HG03520 (cell line): ENCODE data around the gene RAB1B.
A peak's percentile ranks its signal among the peaks of the same experiment; 100 is the strongest.
"Not testable (repeated sequence)": the region's sequence is repeated elsewhere in the genome, so short reads cannot be mapped to it uniquely, and the experiment has no call there.

ENCODE experiments used
- ATAC-seq: cut with Tn5 transposase; IDR thresholded peaks from one replicate; pipeline ENCODE4 v1.9.1; 2021; ENCODE audit warnings: mild to moderate bottlenecking, moderate library complexity; ENCODE audit not compliant: unreplicated experiment

Gene RAB1B

GRCh38 chr11:66266378-66267038, 1.9 kb upstream of the RAB1B start:
- ATAC-seq, result no peak

DNA sequence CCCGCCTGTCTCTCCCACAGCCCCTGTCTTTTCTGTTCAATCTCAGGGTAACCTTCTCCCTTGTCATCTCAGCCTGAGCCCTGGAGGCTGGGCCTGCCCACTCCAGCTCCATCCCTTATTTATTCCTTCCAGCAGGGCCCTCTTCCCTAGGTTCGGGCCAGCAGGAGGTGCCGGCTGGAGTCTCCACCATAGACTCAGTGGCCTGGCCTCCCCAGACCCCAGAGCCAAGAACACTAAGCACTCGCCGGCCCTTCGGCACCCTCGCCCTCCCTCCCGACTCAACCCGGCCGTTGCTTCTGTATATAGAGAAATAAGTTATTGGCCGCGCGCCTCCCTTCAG, 1.4 kb upstream of the RAB1B start:
- ATAC-seq, result no peak

GRCh38 chr11:66267379-66268243, 828 bp upstream of the RAB1B start:
- peak; percentile 26 for ATAC-seq

DNA sequence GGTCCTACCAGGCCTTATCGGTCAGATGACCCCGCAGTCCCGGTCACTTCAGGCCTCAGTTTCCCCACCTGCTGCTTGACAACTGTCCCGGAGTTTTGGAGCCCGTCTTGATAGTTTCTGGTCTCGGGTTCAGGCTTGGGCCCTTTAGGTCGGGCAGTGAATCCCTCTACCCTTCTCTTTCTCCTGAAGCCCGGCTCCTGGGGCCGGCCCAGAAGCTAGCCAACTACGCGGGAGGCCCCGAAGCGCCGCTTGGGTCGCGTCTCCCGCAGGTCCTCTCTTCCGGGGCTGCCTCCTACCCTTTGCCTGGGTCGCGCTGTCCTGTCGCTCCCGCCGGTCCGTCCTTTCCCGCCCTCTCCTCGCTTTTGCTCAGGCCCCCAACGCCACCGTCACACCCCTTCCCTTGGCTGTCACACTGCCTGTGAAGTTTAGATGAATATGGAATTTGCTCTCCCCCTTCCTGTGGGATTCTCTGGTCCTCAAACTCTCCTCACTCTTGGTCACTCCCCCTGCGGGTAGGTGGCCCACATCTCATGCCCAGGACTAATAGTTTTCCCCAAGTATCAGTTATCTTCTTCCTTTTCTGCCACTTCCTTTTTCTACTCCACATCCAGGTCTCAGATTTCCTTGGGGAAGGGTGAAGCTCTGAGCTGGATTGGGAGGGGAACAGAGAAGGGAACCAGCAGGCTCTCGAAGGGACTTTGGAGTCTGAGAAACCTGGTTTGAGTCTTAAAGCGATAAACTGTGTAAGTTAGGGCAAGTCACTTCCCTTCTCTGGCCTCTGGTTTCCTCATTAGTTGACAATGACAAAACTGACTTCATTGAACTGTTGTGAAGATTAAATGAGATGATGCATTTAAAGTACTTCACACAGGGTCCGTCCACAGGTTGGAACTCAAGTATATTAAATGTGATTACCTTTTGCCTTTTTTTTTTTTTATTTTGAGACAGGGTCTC, 790 bp downstream of the RAB1B start:
- ATAC-seq, result no peak

DNA sequence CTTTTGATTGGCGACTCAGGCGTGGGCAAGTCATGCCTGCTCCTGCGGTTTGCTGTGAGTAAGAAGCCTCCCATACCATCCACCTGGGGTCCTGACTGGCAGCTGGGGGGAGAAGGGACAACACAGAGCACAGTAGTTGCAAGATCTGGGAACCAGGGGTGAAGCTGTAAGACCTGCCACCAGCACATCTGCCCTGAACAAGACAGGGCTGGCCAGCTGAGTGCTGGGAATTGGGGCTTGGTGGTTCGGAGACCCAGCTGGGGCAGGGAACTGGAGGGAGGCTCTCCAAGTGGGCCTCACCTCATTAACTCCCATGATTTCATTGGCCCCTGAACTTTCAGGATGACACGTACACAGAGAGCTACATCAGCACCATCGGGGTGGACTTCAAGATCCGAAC, 3.4 kb downstream of the RAB1B start:
- ATAC-seq, result no peak

- no peak for ATAC-seq
Observed at GRCh38 chr11:66272596-66272995, 4.2 kb downstream of the RAB1B start.

GRCh38 chr11:66274219-66274618, 5.8 kb downstream of the RAB1B start:
- no peak for ATAC-seq

DNA sequence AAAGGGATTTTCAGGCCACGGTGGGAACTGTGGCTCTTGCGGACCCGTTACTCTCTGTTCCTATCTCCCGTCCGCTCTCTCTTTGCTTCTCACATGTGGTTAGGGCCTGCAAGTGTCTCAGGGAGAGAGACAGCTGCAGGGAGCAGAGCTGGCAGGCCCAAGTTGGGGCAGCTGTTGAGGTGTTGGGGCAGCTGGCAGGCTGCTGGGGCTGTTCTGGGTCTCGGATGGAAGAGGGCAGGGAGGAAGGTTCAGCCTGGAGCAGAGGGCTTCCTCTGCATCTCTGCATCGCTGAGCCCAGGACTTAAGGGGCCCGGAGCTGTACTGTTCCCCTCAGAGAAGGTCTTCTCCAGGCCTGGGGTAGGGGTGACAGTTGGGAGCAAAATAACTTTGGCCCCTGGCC, 7.0 kb downstream of the RAB1B start:
- no peak for ATAC-seq

GRCh38 chr11:66275984-66276612, 7.7 kb downstream of the RAB1B start:
- no peak for ATAC-seq

GRCh38 chr11:66276619-66277018, 8.2 kb downstream of the RAB1B start:
- not testable (repeated sequence) for ATAC-seq

- not testable (repeated sequence) for ATAC-seq
Observed at GRCh38 chr11:66277064-66277463, 8.6 kb downstream of the RAB1B start.

DNA sequence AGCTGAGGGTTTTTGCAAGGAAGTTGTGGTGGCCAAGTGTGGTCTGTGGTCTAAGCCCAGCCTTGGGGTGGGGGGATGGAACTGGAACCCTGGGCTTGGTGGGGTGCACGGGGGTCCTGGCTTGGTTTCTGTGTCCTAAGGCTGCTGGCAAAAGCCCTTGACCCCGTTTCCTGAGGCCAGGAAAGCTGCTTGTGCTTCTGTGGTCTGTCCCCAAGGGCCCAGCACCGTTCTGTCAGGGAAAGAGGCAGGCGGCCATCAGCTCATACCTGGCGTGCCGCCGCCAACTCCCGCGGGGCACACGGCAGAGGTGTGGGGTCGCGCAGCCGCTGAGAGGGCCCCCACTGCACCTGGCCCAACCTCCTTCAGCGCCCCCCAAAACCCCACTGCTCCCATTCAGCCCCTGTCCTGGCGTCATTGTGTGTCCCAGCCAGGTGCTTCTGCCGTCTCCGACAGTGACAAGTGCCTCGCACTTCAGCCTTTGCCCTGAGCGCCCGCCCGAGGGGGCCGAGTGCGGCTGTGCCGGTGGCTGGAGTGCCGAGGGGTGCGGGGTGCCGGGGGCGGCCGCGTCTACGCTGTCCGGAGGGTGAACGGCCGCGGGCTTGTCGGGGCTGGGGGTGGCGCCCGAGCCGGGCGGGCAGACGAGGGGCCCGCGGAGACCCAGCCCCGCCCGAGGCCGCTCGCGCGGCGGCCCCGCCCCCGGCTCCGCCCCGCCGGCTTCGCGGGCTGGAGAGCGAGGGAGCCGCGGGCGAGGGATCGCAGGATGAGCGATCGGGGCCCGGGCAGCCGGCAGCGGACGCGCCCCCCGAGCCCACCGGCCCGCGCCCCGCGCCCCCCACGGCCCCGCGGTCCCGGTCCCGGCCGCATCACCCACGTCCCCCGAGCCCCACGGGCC, 9.3 kb downstream of the RAB1B start, which contains the start of gene CNIH2:
CNIH2 (plus strand) TSS at position 705 of the 892 bp plus-strand sequence. CDS start 282 bp downstream, outside the sequence.
- no peak for ATAC-seq

DNA sequence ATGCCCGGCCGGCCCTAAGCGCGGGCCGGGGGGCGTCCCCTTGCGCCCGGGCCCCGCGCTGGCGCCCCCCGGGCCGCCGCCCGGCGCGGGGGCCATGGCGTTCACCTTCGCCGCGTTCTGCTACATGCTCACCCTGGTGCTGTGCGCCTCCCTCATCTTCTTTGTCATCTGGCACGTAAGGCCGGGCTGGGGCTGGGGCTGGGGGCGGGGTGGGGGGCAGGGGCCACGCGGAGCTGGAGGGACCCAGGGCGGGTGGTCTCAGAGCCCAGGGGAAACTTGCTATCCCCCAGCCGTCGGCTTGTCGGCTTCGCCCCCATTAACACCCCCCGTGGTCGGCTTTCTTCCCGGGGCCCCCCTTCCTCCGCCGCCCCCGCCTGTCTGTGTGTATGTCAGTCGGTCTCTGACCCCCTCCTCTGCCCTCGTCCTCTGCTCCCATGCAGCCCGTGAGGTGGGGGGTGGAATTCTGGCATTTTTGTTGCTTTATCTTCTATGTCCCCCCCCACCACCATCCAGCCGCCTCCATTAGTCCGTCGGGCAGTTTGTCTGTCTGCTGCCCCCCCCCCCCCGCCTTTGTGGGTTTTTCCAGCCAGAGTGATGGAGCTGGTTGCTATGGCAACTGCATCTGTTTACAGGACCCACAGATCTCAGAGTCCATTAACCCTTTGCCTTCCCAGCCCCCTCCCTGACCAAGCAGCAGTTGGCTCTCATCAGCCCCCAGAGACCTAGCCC, 10.1 kb downstream of the RAB1B start:
- no peak for ATAC-seq

- ATAC-seq, result no peak
Observed at GRCh38 chr11:66279092-66279734, 10.8 kb downstream of the RAB1B start.

DNA sequence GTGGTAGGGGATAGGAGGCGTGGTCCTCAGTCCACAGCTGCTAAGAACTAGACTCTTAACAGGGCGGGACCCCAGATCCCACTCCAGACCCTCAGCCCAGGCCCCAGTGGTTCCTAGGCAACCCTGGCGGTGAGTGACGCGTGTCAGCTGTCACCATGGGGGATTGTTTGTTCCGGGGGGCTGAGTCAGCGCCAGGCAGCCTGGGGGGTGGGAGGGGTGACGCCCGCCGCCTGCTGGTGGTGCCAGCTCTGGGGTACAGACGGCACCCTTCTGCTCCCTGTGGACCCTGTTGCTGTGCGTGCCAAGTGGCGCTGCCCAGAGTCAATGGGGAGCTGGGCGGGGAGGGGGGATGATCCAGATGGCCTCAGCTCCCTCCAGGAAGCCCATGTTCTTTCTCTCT, 12.0 kb downstream of the RAB1B start:
- ATAC-seq, result no peak

DNA sequence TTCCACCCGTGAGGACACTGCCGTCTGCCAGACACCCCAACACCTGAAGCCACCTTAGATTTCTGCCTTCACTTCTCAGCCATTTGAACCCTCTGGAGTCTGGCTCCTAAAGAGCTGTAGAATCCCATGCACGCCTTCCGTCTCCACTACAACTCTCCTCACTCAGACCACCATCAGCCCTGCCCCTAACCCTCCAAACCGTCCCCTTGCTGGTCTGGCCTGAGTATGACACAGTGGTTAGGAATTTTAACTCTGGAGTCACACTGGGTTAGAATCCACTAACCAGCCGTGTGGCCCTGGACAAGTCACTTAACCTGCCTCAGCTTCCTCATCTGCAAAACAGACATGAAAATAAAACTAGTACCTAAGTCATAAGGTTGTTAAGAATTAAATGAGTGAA, 12.6 kb downstream of the RAB1B start:
- ATAC-seq, result no peak

DNA sequence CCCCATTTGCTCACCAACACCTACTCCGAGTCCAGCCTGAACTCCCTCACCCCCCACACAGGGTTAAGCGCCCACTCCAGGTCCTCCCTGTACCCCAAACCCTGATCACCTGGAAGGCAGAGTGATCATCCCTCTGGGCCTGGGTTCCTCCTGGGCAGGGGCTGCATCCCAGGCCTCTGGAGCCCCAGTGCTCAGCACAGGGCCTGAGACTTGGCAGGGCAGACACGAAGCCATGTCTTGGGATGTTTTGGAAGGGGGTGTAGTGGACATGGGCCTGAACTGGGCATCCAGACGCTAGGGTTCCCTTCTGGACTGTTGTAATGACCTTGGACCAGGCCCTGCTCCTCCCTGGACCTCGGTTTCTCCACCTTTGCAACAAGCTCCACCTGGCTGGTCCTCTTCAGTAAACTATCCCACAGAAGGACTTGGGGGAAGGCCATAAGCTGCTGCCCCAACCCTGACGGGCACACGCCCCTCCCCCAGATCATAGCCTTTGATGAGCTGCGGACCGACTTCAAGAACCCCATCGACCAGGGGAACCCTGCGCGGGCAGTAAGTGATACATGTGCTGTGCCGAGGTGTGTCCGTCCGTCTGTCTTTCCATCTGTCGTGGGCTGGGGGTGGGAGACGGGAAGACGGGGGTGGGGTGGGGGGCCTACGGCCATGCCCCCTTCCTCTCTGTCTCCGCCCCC, 13.5 kb downstream of the RAB1B start:
- ATAC-seq, result no peak
